SK-N-SH (cell line): ENCODE measurements around the gene MESP1. TPM values are rescaled to one million over a fixed set of nuclear protein-coding genes. Genes with fewer than 3 reads are reported as not detected.

Source experiments
- CTCF ChIA-PET: fragments of 300-600, 350-600 bp; formaldehyde crosslinking; extraction: SDS; loops from one replicate; lab custom pipeline; 2021; lab: Yijun Ruan, JAX
- POLR2A ChIA-PET: fragments of 350-600 bp; sonication (Branson Sonifier 250); formaldehyde crosslinking; extraction: SDS; loops from one replicate; lab custom pipeline; 2020; ENCODE audit warnings: antibody characterized with exemption, inconsistent platforms; lab: Yijun Ruan, JAX
- DNase-seq: peaks from one replicate; pipeline ENCODE4 v3.0.0; 2012
- H2AFZ ChIP-seq: fragments of 200-600 bp; sonication (generic); 2 replicates; pipeline ENCODE4 v1.8.1; 2016; ENCODE audit warnings: antibody characterized with exemption, mild to moderate bottlenecking, low read depth
- H3F3A ChIP-seq: fragments of 200-600 bp; sonication (generic); replicated peaks from 2 replicates; pipeline ENCODE3; 2016; ENCODE audit warnings: antibody characterized with exemption, mild to moderate bottlenecking; ENCODE audit not compliant: insufficient read depth
- H3K27ac ChIP-seq, 2 experiments: fragments of 200-500 bp in 1 of 2; fragments of 200-600 bp in 1 of 2; sonication (Bioruptor generic) in 1 of 2; sonication (generic), shearing (Covaris generic) in 1 of 2; 2 replicates each; pipeline versions ENCODE4 v1.5.1 to v1.6.1; 2014 to 2016; ENCODE audit warnings: low read depth in 2 of 2, inconsistent platforms in 1 of 2, low read length in 1 of 2, mild to moderate bottlenecking in 1 of 2, mixed read lengths in 1 of 2
- H3K27me3 ChIP-seq: fragments of 200-600 bp; sonication (generic), shearing (Covaris generic); 2 replicates; pipeline ENCODE4 v1.6.1; 2016; ENCODE audit warnings: mixed run types; ENCODE audit not compliant: insufficient read depth
- H3K36me3 ChIP-seq, 2 experiments: fragments of 200-500 bp in 1 of 2; fragments of 200-600 bp in 1 of 2; sonication (Bioruptor generic) in 1 of 2; sonication (generic) in 1 of 2; replicated peaks in 1 of 2; 2 replicates each; pipeline versions ENCODE3 to v1.5.1; 2014 to 2016; ENCODE audit warnings: low read length in 1 of 2, mild to moderate bottlenecking in 1 of 2; ENCODE audit not compliant: insufficient read depth in 2 of 2, control insufficient read depth in 1 of 2
- H3K4me1 ChIP-seq, 2 experiments: fragments of 200-500 bp in 1 of 2; fragments of 200-600 bp in 1 of 2; sonication (Bioruptor generic) in 1 of 2; sonication (generic), shearing (Covaris generic) in 1 of 2; 2 replicates each; pipeline versions ENCODE4 v1.5.1 to v1.6.1; 2014 to 2016; ENCODE audit warnings: low read depth in 1 of 2, low read length in 1 of 2, mixed run types in 1 of 2; ENCODE audit not compliant: insufficient read depth in 2 of 2, control insufficient read depth in 1 of 2
- H3K4me2 ChIP-seq: fragments of 200-600 bp; sonication (generic), shearing (Covaris generic); 2 replicates; pipeline ENCODE4 v1.6.1; 2017; ENCODE audit warnings: mixed run types
- H3K4me3 ChIP-seq, 2 experiments: fragments of 200-500 bp in 1 of 2; fragments of 200-600 bp in 1 of 2; sonication (Bioruptor generic) in 1 of 2; sonication (generic), shearing (Covaris generic) in 1 of 2; 2 replicates each; pipeline versions ENCODE4 v1.5.1 to v1.8.1; 2014 to 2016; ENCODE audit warnings: low read depth in 2 of 2, inconsistent platforms in 1 of 2, low read length in 1 of 2, mild to moderate bottlenecking in 1 of 2, mixed read lengths in 1 of 2, moderate library complexity in 1 of 2
- H3K79me2 ChIP-seq: fragments of 200-600 bp; sonication (generic); 2 replicates; pipeline ENCODE4 v1.8.1; 2017; ENCODE audit warnings: mild to moderate bottlenecking; ENCODE audit not compliant: insufficient read depth
- H3K9ac ChIP-seq: fragments of 200-600 bp; sonication (generic); 2 replicates; pipeline ENCODE4 v1.6.1; 2017; ENCODE audit warnings: mixed run types
- H3K9me2 ChIP-seq: fragments of 200-600 bp; sonication (generic); 2 replicates; pipeline ENCODE4 v1.6.1; 2017; ENCODE audit warnings: mixed run types
- H3K9me3 ChIP-seq: fragments of 200-600 bp; sonication (generic); 2 replicates; pipeline ENCODE4 v1.6.1; 2017; ENCODE audit warnings: mixed run types, mild to moderate bottlenecking, moderate library complexity
- H4K20me1 ChIP-seq: fragments of 200-600 bp; sonication (generic); 2 replicates; pipeline ENCODE4 v1.6.1; 2017; ENCODE audit warnings: mild to moderate bottlenecking, mixed run types; ENCODE audit not compliant: insufficient read depth
- EP300 ChIP-seq, 2 experiments: IDR thresholded peaks; 2 replicates each; pipeline versions ENCODE4 v1.4.0 to v1.6.1; 2012; ENCODE audit warnings: borderline replicate concordance in 1 of 2, low read depth in 1 of 2, low read length in 1 of 2
- GATA2 ChIP-seq: sonication (generic); formaldehyde crosslinking; IDR thresholded peaks from 2 replicates; pipeline ENCODE4 v1.5.0; 2020; ENCODE audit warnings: mild to moderate bottlenecking, missing genetic modification reagents
- MEF2A ChIP-seq: IDR thresholded peaks from 2 replicates; pipeline ENCODE4 v1.4.0; 2012; ENCODE audit warnings: low read depth, borderline replicate concordance
- NFIC ChIP-seq: IDR thresholded peaks from 2 replicates; pipeline ENCODE4 v1.4.0; 2012; ENCODE audit warnings: borderline replicate concordance
- RFX5 ChIP-seq: IDR thresholded peaks from 2 replicates; pipeline ENCODE4 v1.6.1; 2012; ENCODE audit warnings: mild to moderate bottlenecking, improper control_type of control experiment, low read length
- SMC3 ChIP-seq: IDR thresholded peaks from 2 replicates; pipeline ENCODE4 v1.6.1; 2012; ENCODE audit warnings: low read depth, low read length, improper control_type of control experiment
- YY1 ChIP-seq: IDR thresholded peaks from 2 replicates; pipeline ENCODE4 v1.4.0; 2012; ENCODE audit warnings: low read depth, mild to moderate bottlenecking
- WGBS: methylation state at CpG from one replicate; pipeline ENCODE4 v1.1.6; 2017; ENCODE audit warnings: low lambda C conversion rate; 5-methylcytosine and 5-hydroxymethylcytosine counted together
- polyA plus RNA-seq, 3 experiments: library from polyadenylated mRNA; depleted of rRNA; stranded (reverse); fragments of >200 nt; gene quantifications; 2 replicates each; pipeline ENCODE4 v1.2.3, GENCODE V29; 2012
- TF ChIP-seq, protein P1 (sequence below): IDR thresholded peaks from 2 replicates; pipeline ENCODE4 v1.4.0; 2012; ENCODE audit warnings: low read depth, borderline replicate concordance
- TF ChIP-seq, protein P2 (sequence below): IDR thresholded peaks from 2 replicates; pipeline ENCODE4; 2012
- TF ChIP-seq, protein P3 (sequence below): fragments of 150-350 bp; IDR thresholded peaks from 2 replicates; pipeline ENCODE4 v1.6.1; 2016; ENCODE audit warnings: mild to moderate bottlenecking, low read depth, low read length
- TF ChIP-seq, protein P4 (sequence below): IDR thresholded peaks from 2 replicates; pipeline ENCODE4 v1.4.0; 2012; ENCODE audit warnings: low read depth, borderline replicate concordance

MESP1 gene
- polyA plus RNA-seq, 1 of the 3 experiments (the other 2 are of a cell fraction), result 0.74 TPM

GRCh38 chr15:89794627-89795241 is 43.7 kb upstream of the MESP1 start:
- H3K9ac ChIP-seq, result no peak overlapping the region
- no peaks in the 10 kb centered on the region for H3K9me3 ChIP-seq
- no peaks in the 10 kb centered on the region for H3K27me3 ChIP-seq
- H4K20me1 ChIP-seq, result no peaks in the 10 kb centered on the region
- TF ChIP-seq NFIC (peak; percentile 39; the same call in 1 of the 2 replicates), SMC3 (no peak)
- no peaks in the 10 kb centered on the region for H3K9me2 ChIP-seq
- H3F3A ChIP-seq, result no peaks in the 10 kb centered on the region
- no peaks in the 10 kb centered on the region for H3K4me1 ChIP-seq
- H3K27ac ChIP-seq, result no peak overlapping the region
- H3K4me3 ChIP-seq, result no peak overlapping the region
- no peak overlapping the region for H2AFZ ChIP-seq
- ChIA-PET POLR2A (interaction anchor here (0.6 kb wide), 1 partner anchor 80 kb away, joined by 3 read pairs; no protein-coding TSS in a partner anchor), CTCF (interaction anchor here (1.1 to 1.3 kb wide), 2 partner anchors 55 to 80 kb away, joined by 3 to 5 read pairs; no protein-coding TSS in a partner anchor)
- no peaks in the 10 kb centered on the region for H3K36me3 ChIP-seq
- no peaks in the 10 kb centered on the region for H3K79me2 ChIP-seq
- 41% methylated on average over 5 of the region's 5 CpGs for WGBS
- H3K4me2 ChIP-seq, result peak overlapping the region; percentile 23; the same call in 1 of the 2 replicates
- DNase-seq, result no peak

GRCh38 chr15:89792106-89792805 is 41.2 kb upstream of the MESP1 start:
- peaks cover 0 to 11% of the 10 kb centered on the region in 2 experiments for H3K36me3 ChIP-seq
- H3K4me2 ChIP-seq, result no peak overlapping the region
- no peaks in the 10 kb centered on the region for H3K9me2 ChIP-seq
- no peaks in the 10 kb centered on the region for H3K4me1 ChIP-seq
- ChIA-PET POLR2A (no interaction called here), CTCF (no interaction called here)
- no peaks in the 10 kb centered on the region for H3K27me3 ChIP-seq
- no peak for DNase-seq
- H3K4me3 ChIP-seq, result no peak overlapping the region
- H2AFZ ChIP-seq, result no peak overlapping the region
- no peaks in the 10 kb centered on the region for H3K79me2 ChIP-seq
- H4K20me1 ChIP-seq, result no peaks in the 10 kb centered on the region
- H3K27ac ChIP-seq, result no peak overlapping the region
- peaks cover 11% of the 10 kb centered on the region; the same call in 1 of the 2 replicates for H3K9me3 ChIP-seq
- peaks cover 7% of the 10 kb centered on the region for H3F3A ChIP-seq
- no peak overlapping the region for H3K9ac ChIP-seq
- WGBS, result 95% methylated on average over 19 of the region's 22 CpGs
- TF ChIP-seq, protein P1, sequence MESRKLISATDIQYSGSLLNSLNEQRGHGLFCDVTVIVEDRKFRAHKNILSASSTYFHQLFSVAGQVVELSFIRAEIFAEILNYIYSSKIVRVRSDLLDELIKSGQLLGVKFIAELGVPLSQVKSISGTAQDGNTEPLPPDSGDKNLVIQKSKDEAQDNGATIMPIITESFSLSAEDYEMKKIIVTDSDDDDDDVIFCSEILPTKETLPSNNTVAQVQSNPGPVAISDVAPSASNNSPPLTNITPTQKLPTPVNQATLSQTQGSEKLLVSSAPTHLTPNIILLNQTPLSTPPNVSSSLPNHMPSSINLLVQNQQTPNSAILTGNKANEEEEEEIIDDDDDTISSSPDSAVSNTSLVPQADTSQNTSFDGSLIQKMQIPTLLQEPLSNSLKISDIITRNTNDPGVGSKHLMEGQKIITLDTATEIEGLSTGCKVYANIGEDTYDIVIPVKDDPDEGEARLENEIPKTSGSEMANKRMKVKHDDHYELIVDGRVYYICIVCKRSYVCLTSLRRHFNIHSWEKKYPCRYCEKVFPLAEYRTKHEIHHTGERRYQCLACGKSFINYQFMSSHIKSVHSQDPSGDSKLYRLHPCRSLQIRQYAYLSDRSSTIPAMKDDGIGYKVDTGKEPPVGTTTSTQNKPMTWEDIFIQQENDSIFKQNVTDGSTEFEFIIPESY, result no peak
- TF ChIP-seq GATA2 (CRISPR knock-in tag) (no peak), EP300 (IDR thresholded peaks at IDR 0.05; ENCODE audit: borderline replicate concordance in 1 of 2, low read depth in 1 of 2, low read length in 1 of 2) (no peak), SMC3 (no peak), MEF2A (no peak)

DNA sequence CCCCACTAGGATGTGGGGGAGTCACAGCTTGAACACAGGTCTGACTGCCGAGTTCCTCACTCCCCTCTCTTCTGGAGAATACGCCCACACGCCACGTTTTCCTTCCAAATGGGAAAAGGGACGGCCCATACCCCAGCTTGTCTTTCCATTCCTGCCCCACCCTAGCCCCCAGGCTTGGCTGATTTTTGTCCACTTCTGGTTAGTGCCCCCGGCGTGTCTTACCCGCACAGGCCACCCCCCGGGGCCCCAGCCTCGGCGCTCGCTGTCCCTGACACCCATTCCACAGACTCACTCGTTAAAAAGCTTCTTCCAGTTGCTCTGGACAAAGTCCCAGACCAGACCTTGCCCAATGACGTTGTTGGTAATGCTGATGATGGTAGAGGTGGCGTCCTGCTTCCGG is 39.6 kb upstream of the MESP1 start:
- Histone ChIP-seq H3K4me1 (no peaks in the 10 kb centered on the region), H3K79me2 (no peaks in the 10 kb centered on the region)
- TF ChIP-seq, protein P2, sequence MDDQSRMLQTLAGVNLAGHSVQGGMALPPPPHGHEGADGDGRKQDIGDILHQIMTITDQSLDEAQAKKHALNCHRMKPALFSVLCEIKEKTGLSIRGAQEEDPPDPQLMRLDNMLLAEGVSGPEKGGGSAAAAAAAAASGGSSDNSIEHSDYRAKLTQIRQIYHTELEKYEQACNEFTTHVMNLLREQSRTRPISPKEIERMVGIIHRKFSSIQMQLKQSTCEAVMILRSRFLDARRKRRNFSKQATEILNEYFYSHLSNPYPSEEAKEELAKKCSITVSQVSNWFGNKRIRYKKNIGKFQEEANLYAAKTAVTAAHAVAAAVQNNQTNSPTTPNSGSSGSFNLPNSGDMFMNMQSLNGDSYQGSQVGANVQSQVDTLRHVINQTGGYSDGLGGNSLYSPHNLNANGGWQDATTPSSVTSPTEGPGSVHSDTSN, result no peak
- TF ChIP-seq NFIC (no peak), MEF2A (no peak), RFX5 (no peak), YY1 (no peak)
- TF ChIP-seq, protein P1, result no peak
- TF ChIP-seq, protein P3, sequence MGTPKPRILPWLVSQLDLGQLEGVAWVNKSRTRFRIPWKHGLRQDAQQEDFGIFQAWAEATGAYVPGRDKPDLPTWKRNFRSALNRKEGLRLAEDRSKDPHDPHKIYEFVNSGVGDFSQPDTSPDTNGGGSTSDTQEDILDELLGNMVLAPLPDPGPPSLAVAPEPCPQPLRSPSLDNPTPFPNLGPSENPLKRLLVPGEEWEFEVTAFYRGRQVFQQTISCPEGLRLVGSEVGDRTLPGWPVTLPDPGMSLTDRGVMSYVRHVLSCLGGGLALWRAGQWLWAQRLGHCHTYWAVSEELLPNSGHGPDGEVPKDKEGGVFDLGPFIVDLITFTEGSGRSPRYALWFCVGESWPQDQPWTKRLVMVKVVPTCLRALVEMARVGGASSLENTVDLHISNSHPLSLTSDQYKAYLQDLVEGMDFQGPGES, result no peak
- TF ChIP-seq, protein P4, sequence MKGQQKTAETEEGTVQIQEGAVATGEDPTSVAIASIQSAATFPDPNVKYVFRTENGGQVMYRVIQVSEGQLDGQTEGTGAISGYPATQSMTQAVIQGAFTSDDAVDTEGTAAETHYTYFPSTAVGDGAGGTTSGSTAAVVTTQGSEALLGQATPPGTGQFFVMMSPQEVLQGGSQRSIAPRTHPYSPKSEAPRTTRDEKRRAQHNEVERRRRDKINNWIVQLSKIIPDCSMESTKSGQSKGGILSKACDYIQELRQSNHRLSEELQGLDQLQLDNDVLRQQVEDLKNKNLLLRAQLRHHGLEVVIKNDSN, result no peak

More for the DNA sequence above, 39.6 kb upstream of the MESP1 start:
- Histone ChIP-seq H3K9me2 (no peaks in the 10 kb centered on the region), H3K9ac (no peak overlapping the region), H4K20me1 (no peaks in the 10 kb centered on the region), H3K9me3 (peaks cover 12% of the 10 kb centered on the region; the same call in 1 of the 2 replicates), H3K4me3 (no peak overlapping the region), H3K27ac (no peak overlapping the region), H3K27me3 (no peaks in the 10 kb centered on the region), H3K4me2 (no peak overlapping the region), H3K36me3 (peaks cover 0 to 14% of the 10 kb centered on the region in 2 experiments), H3F3A (peaks cover 7% of the 10 kb centered on the region), H2AFZ (no peak overlapping the region)
- DNase-seq, result no peak
- CTCF ChIA-PET, result interaction anchor here (1.3 kb wide), 1 partner anchor 18 kb away, joined by 4 read pairs; no protein-coding TSS in a partner anchor
- POLR2A ChIA-PET, result no interaction called here
- WGBS, result 97% methylated on average over 15 of the region's 16 CpGs
